Mucosa of descending colon (tissue), 3 donors: ENCODE data around the gene C10orf95. TPM values are rescaled to one million over a fixed set of nuclear protein-coding genes. Genes with fewer than 3 reads are reported as not detected.

Experiments used
- ATAC-seq: fragments of 200-7000 bp; cut with Tn5 transposase; one replicate; pipeline ENCODE4 v1.9.1; 2020; ENCODE audit warnings: mild to moderate bottlenecking, moderate library complexity
- DNase-seq, 3 donors: peaks; one replicate each; pipeline ENCODE4 v3.0.0-alpha.2; 2020
- H3K36me3 ChIP-seq: fragments of 200-600 bp; one replicate; pipeline ENCODE4 v1.8.0; 2021; ENCODE audit warnings: low read depth, mild to moderate bottlenecking
- H3K4me1 ChIP-seq: fragments of 200-600 bp; one replicate; pipeline ENCODE4 v1.8.0; 2021; ENCODE audit warnings: low read depth, mild to moderate bottlenecking
- H3K4me3 ChIP-seq: fragments of 200-600 bp; one replicate; pipeline ENCODE4 v1.8.0; 2021; ENCODE audit warnings: mild to moderate bottlenecking
- H3K9me3 ChIP-seq: fragments of 200-600 bp; one replicate; pipeline ENCODE4 v1.8.0; 2021; ENCODE audit warnings: mild to moderate bottlenecking
- intact Hi-C, 2 donors: fragments of 100-400 bp; cut with DNase I in 1 of 2; cut with micrococcal nuclease in 1 of 2; formaldehyde crosslinking; loops; one replicate each; pipeline versions ENCODE4 v1.11.0 to v1.11.1; 2022; cut with DNase I, micrococcal nuclease
- total RNA-seq, 3 donors: library from RNA; stranded (reverse); fragmentation: NEBNext Ultra II Directional in 2 of 3; extraction: Animal tissue kit (Norgen Biotek cat#: 25700) in 2 of 3; gene quantifications; one replicate each; pipeline versions ENCODE4 v1.2.1 to v1.2.4, GENCODE V29; 2021 to 2023
- TF ChIP-seq, protein P1 (sequence below): fragments of 200-600 bp; IDR thresholded peaks from one replicate; pipeline ENCODE4 v1.8.0; 2022; ENCODE audit warnings: antibody characterized with exemption, mild to moderate bottlenecking
- donor health status: DM: no; HTN: no; CAD: no; lungs with moderate emphysema.
- donor health status: DM: no; HTN: no; CAD: no.
- donor health status: DM: no; HTN: yes; CAD: no.

Gene C10orf95
- total RNA-seq, 3 donors from 2014 or later, result 0.41 to 2.3 (median 2.0) TPM

DNA sequence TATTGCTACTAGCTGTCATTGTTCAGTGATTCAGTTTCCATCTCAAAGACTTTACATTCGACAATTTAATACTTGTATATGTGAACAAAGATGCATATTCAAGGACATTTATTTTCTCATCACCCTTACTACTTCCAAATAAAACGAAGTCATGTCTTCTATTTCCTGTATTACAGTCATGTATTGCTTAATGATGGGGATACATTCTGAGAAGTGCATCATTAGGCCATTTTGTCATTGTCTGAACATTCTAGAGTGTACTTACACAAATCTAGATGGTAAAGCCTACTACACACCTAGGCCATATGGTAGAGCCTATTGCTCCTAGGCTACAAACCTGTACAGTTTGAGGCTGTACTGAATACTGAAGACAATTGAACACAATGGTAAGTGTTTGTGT, 6.5 kb downstream of the C10orf95 start:
- DNase-seq (no peak), ATAC-seq (no peak)
- TF ChIP-seq, protein P1, sequence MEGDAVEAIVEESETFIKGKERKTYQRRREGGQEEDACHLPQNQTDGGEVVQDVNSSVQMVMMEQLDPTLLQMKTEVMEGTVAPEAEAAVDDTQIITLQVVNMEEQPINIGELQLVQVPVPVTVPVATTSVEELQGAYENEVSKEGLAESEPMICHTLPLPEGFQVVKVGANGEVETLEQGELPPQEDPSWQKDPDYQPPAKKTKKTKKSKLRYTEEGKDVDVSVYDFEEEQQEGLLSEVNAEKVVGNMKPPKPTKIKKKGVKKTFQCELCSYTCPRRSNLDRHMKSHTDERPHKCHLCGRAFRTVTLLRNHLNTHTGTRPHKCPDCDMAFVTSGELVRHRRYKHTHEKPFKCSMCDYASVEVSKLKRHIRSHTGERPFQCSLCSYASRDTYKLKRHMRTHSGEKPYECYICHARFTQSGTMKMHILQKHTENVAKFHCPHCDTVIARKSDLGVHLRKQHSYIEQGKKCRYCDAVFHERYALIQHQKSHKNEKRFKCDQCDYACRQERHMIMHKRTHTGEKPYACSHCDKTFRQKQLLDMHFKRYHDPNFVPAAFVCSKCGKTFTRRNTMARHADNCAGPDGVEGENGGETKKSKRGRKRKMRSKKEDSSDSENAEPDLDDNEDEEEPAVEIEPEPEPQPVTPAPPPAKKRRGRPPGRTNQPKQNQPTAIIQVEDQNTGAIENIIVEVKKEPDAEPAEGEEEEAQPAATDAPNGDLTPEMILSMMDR, result no peak
- intact Hi-C loops, result no loop called here
- Histone ChIP-seq H3K36me3 (no peaks in the 10 kb centered on the region), H3K4me3 (no peak overlapping the region), H3K9me3 (no peaks in the 10 kb centered on the region), H3K4me1 (no peaks in the 10 kb centered on the region)

- DNase-seq (no peak), ATAC-seq (no peak)
- intact Hi-C loops, result no loop called here
- TF ChIP-seq, protein P1, result no peak
- no peaks in the 10 kb centered on the region for H3K36me3 ChIP-seq
- H3K4me3 ChIP-seq, result no peak overlapping the region
- no peaks in the 10 kb centered on the region for H3K9me3 ChIP-seq
- no peaks in the 10 kb centered on the region for H3K4me1 ChIP-seq
Observed at GRCh38 chr10:102438374-102438773, 13.0 kb downstream of the C10orf95 start.

- Histone ChIP-seq H3K4me1 (peaks cover 6% of the 10 kb centered on the region), H3K4me3 (no peak overlapping the region), H3K9me3 (no peaks in the 10 kb centered on the region), H3K36me3 (no peaks in the 10 kb centered on the region)
- TF ChIP-seq, protein P1, result no peak
- ATAC-seq (no peak), DNase-seq (no peak)
- intact Hi-C loops, result no loop called here
Observed at GRCh38 chr10:102437515-102437914, 13.8 kb downstream of the C10orf95 start.

DNA sequence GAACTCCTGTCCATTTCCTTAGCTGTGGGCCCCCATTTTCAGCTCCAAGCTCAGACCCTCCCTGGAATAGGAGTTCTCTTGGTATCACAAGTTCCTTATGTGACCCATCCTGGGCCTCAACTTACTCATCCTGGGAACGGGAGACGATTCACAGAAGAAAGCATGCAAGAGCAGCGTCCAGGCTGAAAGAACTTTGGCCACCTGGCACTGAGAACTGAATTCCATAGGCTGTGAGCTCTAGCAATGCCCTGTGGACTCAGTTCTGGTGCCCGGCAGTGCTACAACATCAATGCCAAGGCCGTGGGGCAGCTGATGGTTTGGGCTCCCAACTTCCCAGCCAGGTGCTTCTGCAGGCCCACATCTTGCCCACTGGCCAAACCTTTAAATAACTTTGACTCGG, 15.0 kb downstream of the C10orf95 start:
- DNase-seq (no peak), ATAC-seq (no peak)
- Histone ChIP-seq H3K36me3 (no peaks in the 10 kb centered on the region), H3K4me1 (peaks cover 14% of the 10 kb centered on the region), H3K4me3 (no peak overlapping the region), H3K9me3 (no peaks in the 10 kb centered on the region)
- TF ChIP-seq, protein P1, result no peak
- intact Hi-C loops, result no loop called here

GRCh38 chr10:102435529-102436233, 15.7 kb downstream of the C10orf95 start:
- TF ChIP-seq, protein P1, result no peak
- H3K4me1 ChIP-seq, result peaks cover 15% of the 10 kb centered on the region
- ATAC-seq (no peak), DNase-seq (peak in 1 of 3 donors; percentile 64)
- no peaks in the 10 kb centered on the region for H3K9me3 ChIP-seq
- intact Hi-C loops, result no loop called here
- H3K4me3 ChIP-seq, result no peak overlapping the region
- no peaks in the 10 kb centered on the region for H3K36me3 ChIP-seq

GRCh38 chr10:102435133-102435497, 16.2 kb downstream of the C10orf95 start:
- Histone ChIP-seq H3K4me1 (peaks cover 15% of the 10 kb centered on the region), H3K36me3 (no peaks in the 10 kb centered on the region), H3K9me3 (no peaks in the 10 kb centered on the region), H3K4me3 (no peak overlapping the region)
- no peak for ATAC-seq
- TF ChIP-seq, protein P1, result no peak
- no peak for DNase-seq
- intact Hi-C loops, result no loop called here
